ENCODE results near the gene FIBP. TPM values are rescaled to one million over a fixed set of nuclear protein-coding genes. Genes with fewer than 3 reads are reported as not detected.

FIBP gene
- total and polyA plus RNA-seq, 2 donors (not counting 3 experiments of a cell fraction or from before 2014, with no cell fraction given) = 105 to 162 TPM

GRCh38 chr11:65894034-65894591 lies 5.8 kb upstream of the FIBP start:
- peak; percentile 52 for DNase-seq (ENCODE audit: low read depth, low spot score)
- POLR2A ChIA-PET = interaction anchor here (0.7 to 2.3 kb wide), 3 partner anchors 22 to 45 kb away, joined by 3 to 7 read pairs (median 5); no protein-coding TSS in a partner anchor
- intact Hi-C loops (cut with micrococcal nuclease) (no loop called here), dilution Hi-C loops (cut with MboI; ENCODE audit: extremely low pct_ligation_motif_present, low sequenced_read_pairs) (no loop called here)
- Histone ChIP-seq H4K20me1 (replicated peaks; ENCODE audit: control insufficient read depth, extremely low read depth, insufficient read depth, low read length) (no peaks in the 10 kb centered on the region), H3K9me1 (replicated peaks; ENCODE audit: control insufficient read depth, extremely low read depth, insufficient read depth, low read length) (no peaks in the 10 kb centered on the region), H3K27ac (ENCODE audit: insufficient read depth, low read depth, low read length) (peak overlapping the region; percentile 99), H3K36me3 (ENCODE audit: control insufficient read depth in 2 of 2, extremely low read depth in 1 of 2, insufficient read depth in 2 of 2, low read length in 2 of 2) (peaks cover 5 to 8% of the 10 kb centered on the region in 2 experiments), H3K4me3 (replicated peaks in 1 of 3; ENCODE audit: insufficient read depth in 1 of 3, low read depth in 1 of 3, low read length in 3 of 3) (peak overlapping the region in 2 of 3 experiments; percentile 24 to 30), H3K27me3 (ENCODE audit: control insufficient read depth in 2 of 2, insufficient read depth in 2 of 2, low read length in 2 of 2) (no peaks in the 10 kb centered on the region), H3K9me3 (replicated peaks; ENCODE audit: control insufficient read depth, insufficient read depth, low read length) (no peaks in the 10 kb centered on the region), H2AFZ (ENCODE audit: low read depth, low read length) (no peak overlapping the region), H3K4me2 (ENCODE audit: insufficient read depth, low read length) (peak overlapping the region; percentile 68), H3K79me2 (ENCODE audit: control insufficient read depth, insufficient read depth, low read length) (peaks cover 80% of the 10 kb centered on the region), H3K4me1 (ENCODE audit: control insufficient read depth, extremely low read depth, insufficient read depth, low read length) (peaks cover 72% of the 10 kb centered on the region), H3K9ac (replicated peaks; ENCODE audit: extremely low read depth, insufficient read depth, low read length) (peak overlapping the region; percentile 62)
- TF ChIP-seq FOS (IDR thresholded peaks at IDR 0.05; ENCODE audit: borderline replicate concordance, insufficient read depth, low read length) = peak; percentile 22
- TF ChIP-seq CTCF (IDR thresholded peaks at IDR 0.05; ENCODE audit: extremely low read depth in 1 of 2, insufficient read depth in 1 of 2, low read depth in 1 of 2, low read length in 2 of 2) = no peak
- TF ChIP-seq MYC (IDR thresholded peaks at IDR 0.05; ENCODE audit: low read depth, low read length) = no peak
- no peak for TF ChIP-seq EZH2 (IDR thresholded peaks at IDR 0.05; ENCODE audit: borderline replicate concordance, low read depth, low read length, severe bottlenecking)
- TF ChIP-seq JUN (IDR thresholded peaks at IDR 0.05; ENCODE audit: borderline replicate concordance, insufficient read depth, insufficient read length, low read depth) = no peak
- TF ChIP-seq POLR2AphosphoS5 (IDR thresholded peaks at IDR 0.05; ENCODE audit: insufficient read depth, low read depth, low read length) = peak; percentile 83
- no peak for TF ChIP-seq GATA2 (IDR thresholded peaks at IDR 0.05; ENCODE audit: insufficient read depth, insufficient read length, low read depth, low read length)
- TF ChIP-seq MAX (IDR thresholded peaks at IDR 0.05; ENCODE audit: insufficient read depth, insufficient read length) = no peak
- TF ChIP-seq POLR2A (IDR thresholded peaks at IDR 0.05; ENCODE audit: low read depth, low read length) = peak; percentile 91
- CTCF ChIA-PET = interaction anchor here (1.0 to 3.1 kb wide), 6 partner anchors 9 to 128 kb away, joined by 3 to 21 read pairs (median 4); no protein-coding TSS in a partner anchor
- peak; percentile 90 for FAIRE-seq
- BruUV-seq (replicated peaks) = TSS peak; percentile 7
